CD14-positive monocyte (primary cell): ENCODE measurements around the gene PASD1. TPM values are rescaled to one million over a fixed set of nuclear protein-coding genes. Genes with fewer than 3 reads are reported as not detected.
"Not testable (repeated sequence)": the region's sequence is repeated elsewhere in the genome, so short reads cannot be mapped to it uniquely, and the experiment has no call there.

Source experiments
- DNase-seq, 3 donors: peaks; one replicate each; pipeline ENCODE4 v3.0.0-alpha.2; 2011 to 2022
- H2AFZ ChIP-seq: 2 replicates; pipeline ENCODE4 v1.6.0; 2012; ENCODE audit warnings: mild to moderate bottlenecking, low read depth, low read length, inconsistent platforms; ENCODE audit not compliant: insufficient read depth, poor library complexity, severe bottlenecking
- H3K27ac ChIP-seq, 2 donors: 1 replicate in 1 of 2; 2 replicates in 1 of 2; pipeline ENCODE4 v1.5.1; 2012 to 2013; ENCODE audit warnings: low read length in 2 of 2, control low read depth in 1 of 2, inconsistent platforms in 1 of 2, low read depth in 1 of 2, mild to moderate bottlenecking in 1 of 2
- H3K27me3 ChIP-seq, 2 donors: one replicate each; pipeline versions ENCODE4 v1.6.0 to v1.6.1; 2011 to 2013; ENCODE audit warnings: low read length in 2 of 2; ENCODE audit not compliant: control insufficient read depth in 2 of 2, insufficient read depth in 2 of 2
- H3K36me3 ChIP-seq, 2 donors: replicated peaks in 1 of 2; 1 replicate in 1 of 2; 2 replicates in 1 of 2; pipeline versions ENCODE4 v1.5.1 to v1.6.1; 2012 to 2013; ENCODE audit warnings: low read length in 2 of 2, control low read depth in 1 of 2, inconsistent platforms in 1 of 2, mild to moderate bottlenecking in 1 of 2; ENCODE audit not compliant: insufficient read depth in 2 of 2, control insufficient read depth in 1 of 2
- H3K4me1 ChIP-seq, 2 donors: 1 replicate in 1 of 2; 2 replicates in 1 of 2; pipeline versions ENCODE4 v1.5.1 to v1.6.1; 2012 to 2013; ENCODE audit warnings: low read length in 2 of 2, control low read depth in 1 of 2, inconsistent platforms in 1 of 2, mild to moderate bottlenecking in 1 of 2, moderate library complexity in 1 of 2; ENCODE audit not compliant: insufficient read depth in 2 of 2, control insufficient read depth in 1 of 2
- H3K4me2 ChIP-seq: replicated peaks from 2 replicates; pipeline ENCODE3; 2012; ENCODE audit warnings: low read length, moderate library complexity, mild to moderate bottlenecking; ENCODE audit not compliant: poor library complexity, severe bottlenecking; ENCODE audit errors: extremely low read depth
- H3K4me3 ChIP-seq, 3 experiments: fragments of 200-600 bp in 1 of 3; sonication (generic) in 1 of 3; replicated peaks in 1 of 3; 1 replicate in 2 of 3; 2 replicates in 1 of 3; pipeline ENCODE4 v1.5.1; 2011 to 2013; ENCODE audit warnings: low read length in 3 of 3, mild to moderate bottlenecking in 3 of 3, control low read depth in 2 of 3, low read depth in 2 of 3, inconsistent platforms in 1 of 3, moderate library complexity in 1 of 3
- H3K79me2 ChIP-seq: 2 replicates; pipeline ENCODE4 v1.6.0; 2012; ENCODE audit warnings: mild to moderate bottlenecking, control low read depth, inconsistent platforms, low read length, moderate library complexity; ENCODE audit not compliant: insufficient read depth
- H3K9ac ChIP-seq: 2 replicates; pipeline ENCODE4 v1.6.0; 2017; ENCODE audit warnings: low read length, mild to moderate bottlenecking; ENCODE audit not compliant: insufficient read depth, poor library complexity, severe bottlenecking
- H3K9me3 ChIP-seq, 2 donors: replicated peaks in 1 of 2; 1 replicate in 1 of 2; 2 replicates in 1 of 2; pipeline versions ENCODE4 v1.5.1 to v1.6.1; 2012 to 2013; ENCODE audit warnings: low read length in 2 of 2, control low read depth in 1 of 2; ENCODE audit not compliant: control insufficient read depth in 1 of 2, insufficient read depth in 1 of 2
- H4K20me1 ChIP-seq: 2 replicates; pipeline ENCODE4 v1.6.0; 2012; ENCODE audit warnings: mild to moderate bottlenecking, low read length, control low read depth, moderate library complexity; ENCODE audit not compliant: insufficient read depth
- H3K27ac Mint-ChIP-seq, 7 donors: one replicate each; pipeline ENCODE4 v1.8.0; 2020; ENCODE audit warnings: mild to moderate bottlenecking in 7 of 7, mixed read lengths in 7 of 7, moderate library complexity in 6 of 7, inconsistent platforms in 2 of 7
- H3K27me3 Mint-ChIP-seq, 3 donors: one replicate each; pipeline ENCODE4 v1.8.0; 2021 to 2022; ENCODE audit warnings: low read depth in 3 of 3, mild to moderate bottlenecking in 3 of 3, mixed read lengths in 3 of 3, moderate library complexity in 3 of 3, inconsistent platforms in 1 of 3
- H3K36me3 Mint-ChIP-seq, 2 donors: one replicate each; pipeline ENCODE4 v1.8.0; 2020; ENCODE audit warnings: mixed read lengths in 2 of 2, inconsistent platforms in 1 of 2, mild to moderate bottlenecking in 1 of 2
- H3K4me1 Mint-ChIP-seq: one replicate; pipeline ENCODE4 v1.8.0; 2020; ENCODE audit warnings: mild to moderate bottlenecking, mixed read lengths
- H3K4me3 Mint-ChIP-seq, 2 donors: one replicate each; pipeline ENCODE4 v1.8.0; 2020; ENCODE audit warnings: mild to moderate bottlenecking in 2 of 2, mixed read lengths in 2 of 2, moderate library complexity in 1 of 2
- H3K9me3 Mint-ChIP-seq, 7 donors: one replicate each; pipeline ENCODE4 v1.8.0; 2020 to 2022; ENCODE audit warnings: mixed read lengths in 7 of 7, mild to moderate bottlenecking in 6 of 7, moderate library complexity in 6 of 7, inconsistent platforms in 2 of 7
- WGBS: methylation state at CpG from one replicate; pipeline ENCODE4 v1.1.5; 2013; ENCODE audit warnings: missing lambda C conversion rate; ENCODE audit not compliant: insufficient coverage; 5-methylcytosine and 5-hydroxymethylcytosine counted together
- intact Hi-C, 2 donors: fragments of 100-400 bp; cut with micrococcal nuclease; formaldehyde crosslinking; loops; one replicate each; pipeline versions ENCODE4 v1.15.0 to v1.15.1; 2023
- polyA plus RNA-seq, 3 donors: library from polyadenylated mRNA; depleted of rRNA in 1 of 3; unstranded in 2 of 3; stranded (reverse) in 1 of 3; fragments of 300-500 nt in 2 of 3; fragments of >200 nt in 1 of 3; fragmentation: Illumina TruSeq in 2 of 3; gene quantifications; 1 replicate in 2 of 3; 2 replicates in 1 of 3; pipeline ENCODE4 v1.2.3, GENCODE V29; 2012 to 2021
- TF ChIP-seq, protein P1 (sequence below): fragments of 200-600 bp; IDR thresholded peaks from one replicate; pipeline ENCODE4 v1.8.0; 2022; ENCODE audit warnings: antibody characterized with exemption, mild to moderate bottlenecking

PASD1 gene
- polyA plus RNA-seq, 3 donors = not detected

DNA sequence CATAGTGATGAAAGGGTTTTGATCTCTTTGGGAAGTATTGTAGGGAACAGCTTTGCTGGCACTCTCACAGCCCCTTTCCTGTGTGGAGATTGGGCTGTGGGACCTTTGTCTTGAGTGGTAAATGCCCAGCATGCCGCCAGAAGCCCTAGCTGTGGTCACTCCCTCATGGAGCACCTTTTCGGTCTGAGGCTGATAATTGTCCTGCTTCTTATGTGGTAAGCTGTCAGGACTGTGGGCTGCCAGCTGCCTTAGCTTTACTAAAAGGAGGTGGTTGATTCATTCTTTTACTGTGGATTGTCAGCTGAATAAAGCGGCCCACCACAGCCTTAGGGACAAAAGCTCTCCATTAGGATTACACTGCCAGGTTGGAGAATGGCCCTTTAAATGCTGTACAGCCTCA is 7.1 kb downstream of the PASD1 start:
- WGBS = no CpG with 5 or more reads among the region's 3 CpGs
- Histone ChIP-seq H3K79me2 (no peaks in the 10 kb centered on the region), H3K27me3 (peaks cover 0 to 2% of the 10 kb centered on the region in 2 donors), H3K9me3 (no peaks in the 10 kb centered on the region), H3K4me1 (no peaks in the 10 kb centered on the region), H3K9ac (no peak overlapping the region), H3K36me3 (no peaks in the 10 kb centered on the region), H3K27ac (no peak overlapping the region), H3K4me2 (no peak overlapping the region), H4K20me1 (no peaks in the 10 kb centered on the region), H3K4me3 (no peak overlapping the region), H2AFZ (no peak overlapping the region)
- TF ChIP-seq, protein P1, sequence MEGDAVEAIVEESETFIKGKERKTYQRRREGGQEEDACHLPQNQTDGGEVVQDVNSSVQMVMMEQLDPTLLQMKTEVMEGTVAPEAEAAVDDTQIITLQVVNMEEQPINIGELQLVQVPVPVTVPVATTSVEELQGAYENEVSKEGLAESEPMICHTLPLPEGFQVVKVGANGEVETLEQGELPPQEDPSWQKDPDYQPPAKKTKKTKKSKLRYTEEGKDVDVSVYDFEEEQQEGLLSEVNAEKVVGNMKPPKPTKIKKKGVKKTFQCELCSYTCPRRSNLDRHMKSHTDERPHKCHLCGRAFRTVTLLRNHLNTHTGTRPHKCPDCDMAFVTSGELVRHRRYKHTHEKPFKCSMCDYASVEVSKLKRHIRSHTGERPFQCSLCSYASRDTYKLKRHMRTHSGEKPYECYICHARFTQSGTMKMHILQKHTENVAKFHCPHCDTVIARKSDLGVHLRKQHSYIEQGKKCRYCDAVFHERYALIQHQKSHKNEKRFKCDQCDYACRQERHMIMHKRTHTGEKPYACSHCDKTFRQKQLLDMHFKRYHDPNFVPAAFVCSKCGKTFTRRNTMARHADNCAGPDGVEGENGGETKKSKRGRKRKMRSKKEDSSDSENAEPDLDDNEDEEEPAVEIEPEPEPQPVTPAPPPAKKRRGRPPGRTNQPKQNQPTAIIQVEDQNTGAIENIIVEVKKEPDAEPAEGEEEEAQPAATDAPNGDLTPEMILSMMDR = no peak
- Mint-ChIP-seq H3K27me3 (peaks cover 1 to 4% (median 3%) of the 10 kb centered on the region in 3 donors), H3K4me3 (no peak overlapping the region), H3K27ac (no peak overlapping the region), H3K36me3 (no peaks in the 10 kb centered on the region), H3K9me3 (no peaks in the 10 kb centered on the region), H3K4me1 (no peaks in the 10 kb centered on the region)
- no peak for DNase-seq
- intact Hi-C loops = no loop called here

DNA sequence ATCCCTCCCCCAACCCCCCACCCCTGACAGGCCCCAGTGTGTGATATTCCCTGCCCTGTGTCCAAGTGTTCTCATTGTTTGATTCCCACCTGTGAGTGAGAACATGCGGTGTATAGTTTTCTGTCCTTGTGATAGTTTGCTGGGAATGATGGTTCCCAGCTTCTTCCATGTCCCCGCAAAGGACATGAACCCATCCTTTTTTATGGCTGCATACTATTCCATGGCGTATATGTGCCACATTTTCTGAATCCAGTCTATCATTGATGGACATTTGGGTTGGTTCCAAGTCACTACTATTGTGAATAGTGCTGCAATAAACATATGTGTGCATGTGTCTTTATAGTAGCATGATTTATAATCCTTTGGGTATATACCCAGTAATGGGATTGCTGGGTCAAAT is 29.9 kb downstream of the PASD1 start:
- H2AFZ ChIP-seq, H3K4me2 ChIP-seq, H3K27ac ChIP-seq, intact Hi-C loops, H3K4me1 ChIP-seq, H3K36me3 Mint-ChIP-seq, H3K27ac Mint-ChIP-seq, H3K27me3 Mint-ChIP-seq, H3K27me3 ChIP-seq, H3K4me3 ChIP-seq, H3K9ac ChIP-seq, H3K79me2 ChIP-seq, H4K20me1 ChIP-seq, H3K4me1 Mint-ChIP-seq, H3K4me3 Mint-ChIP-seq, H3K9me3 Mint-ChIP-seq, H3K9me3 ChIP-seq, H3K36me3 ChIP-seq, DNase-seq: not testable (repeated sequence)
- WGBS = no CpG with 5 or more reads among the region's 3 CpGs
